ENCODE results near the gene FAM131A.

GRCh38 chr3:184300378-184300720, 37.1 kb upstream of the FAM131A start:
- no peak for TF ChIP-seq GATA1 (IDR thresholded peaks at IDR 0.05; ENCODE audit: low read depth, low read length)
- no peak for TF ChIP-seq POLR2A (IDR thresholded peaks at IDR 0.05; ENCODE audit: low read length)

Data from erythroblast (primary cell).